ENCODE data around the gene FUT7. TPM values are rescaled to one million over a fixed set of nuclear protein-coding genes. Genes with fewer than 3 reads are reported as not detected.
A peak's percentile ranks its signal among the peaks of the same experiment; 100 is the strongest.

Gene FUT7
- total and polyA plus RNA-seq, 8 donors: 0.12 to 0.19 (median 0.18) TPM; not detected in 5

DNA sequence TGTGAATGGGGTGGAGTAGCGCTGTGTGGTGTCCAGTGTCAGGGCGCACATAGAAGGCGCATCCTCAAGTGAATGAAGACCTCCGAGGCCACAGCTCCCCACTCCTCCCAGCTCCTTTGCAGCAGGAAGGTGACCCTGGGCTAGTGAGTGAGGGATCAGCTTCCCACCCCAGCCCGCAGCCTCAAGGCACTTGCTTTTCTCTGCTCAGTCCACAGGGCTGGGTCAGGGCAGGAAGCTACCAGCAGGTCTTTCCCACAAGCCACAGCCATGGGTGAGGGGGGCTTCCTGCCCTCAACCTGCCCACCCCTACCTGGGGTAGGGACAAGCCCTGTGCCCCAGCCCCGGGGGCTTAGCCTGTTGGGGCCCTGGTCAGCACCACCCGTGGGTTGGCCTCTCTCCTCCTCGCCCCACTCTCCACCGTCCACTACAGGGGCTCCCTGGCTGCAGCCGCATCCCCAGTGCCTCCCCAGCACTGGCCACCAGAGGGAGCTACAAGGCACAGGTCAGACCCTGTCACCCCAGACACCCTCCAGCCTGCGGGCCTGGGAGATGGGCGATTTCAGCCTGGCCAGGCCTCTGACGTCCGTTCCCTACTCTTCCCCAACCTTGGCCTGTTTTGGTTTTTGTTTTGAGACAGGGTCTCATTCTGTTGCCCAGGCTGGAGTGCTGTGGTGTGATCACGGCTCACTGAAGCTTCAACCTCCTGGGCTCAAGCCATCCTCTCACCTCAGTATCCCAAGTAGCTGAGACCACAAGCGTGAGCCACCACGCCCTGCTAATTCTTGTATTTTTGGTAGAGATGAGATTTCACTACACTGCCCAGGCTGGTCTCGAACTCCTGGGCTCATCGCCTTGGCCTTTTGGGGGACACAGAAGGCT, 2.6 kb downstream of the FUT7 start:
- intact Hi-C loops (cut with DNase I): loop anchor here in 1 of 3 donors (10.0 kb wide), 1 partner anchor 74 kb away; the partner anchor contains the start of gene LCN12

DNA sequence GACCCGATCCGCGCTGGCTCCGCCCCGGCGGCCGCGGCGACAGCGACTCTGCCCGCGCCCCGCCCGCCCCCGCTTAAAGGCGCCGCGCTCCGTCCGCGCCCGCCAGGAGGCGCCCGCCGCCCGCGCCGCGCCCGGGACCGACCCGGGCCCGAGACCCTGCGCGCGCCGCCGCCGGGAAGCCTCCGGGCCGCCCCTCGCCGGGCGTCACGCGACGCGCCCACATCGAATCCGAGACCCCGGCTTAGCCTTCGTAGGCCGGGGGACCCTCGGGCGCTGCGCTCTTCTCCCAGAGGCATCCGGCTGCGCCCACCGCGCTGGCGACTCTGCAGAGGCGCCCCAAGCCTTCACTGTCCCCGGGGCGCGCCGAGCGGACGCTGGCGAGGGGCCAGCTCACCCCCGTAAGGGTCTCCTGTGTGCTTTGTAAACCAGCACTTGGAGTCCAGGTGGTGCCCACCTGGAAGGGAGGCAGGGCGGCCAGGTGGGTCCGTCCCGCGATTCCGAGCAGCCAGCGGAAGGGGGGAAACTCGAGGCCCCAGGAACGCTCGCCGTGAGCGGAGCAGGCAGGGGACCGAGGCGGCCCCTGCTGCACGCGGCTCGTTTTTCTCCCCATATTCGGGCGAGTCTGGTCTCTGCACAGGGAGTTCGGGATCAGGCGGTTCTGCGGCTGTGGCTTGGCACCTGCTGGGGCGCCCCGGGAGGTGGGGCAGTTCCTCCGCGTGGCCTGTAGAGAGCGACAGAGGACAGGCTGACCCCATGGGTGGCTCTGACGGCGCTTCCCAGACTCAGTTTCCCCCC, 3.4 kb downstream of the FUT7 start:
- Histone ChIP-seq H3K4me3 (peak overlapping the region; percentile 49 to 68 (median 58)), H3K36me3 (no peaks in the 10 kb centered on the region), H3K27me3 (no peaks in the 10 kb centered on the region), H3K27ac (peak overlapping the region; percentile 13 to 54 (median 30)), H3K4me1 (peaks cover 15 to 21% (median 17%) of the 10 kb centered on the region in 3 donors), H3K9me3 (no peaks in the 10 kb centered on the region)
- ATAC-seq: peak; percentile 68 to 77 (median 72)
- FAIRE-seq: no peak
- 0% methylated on average over 67 to 98 of the region's 98 CpGs for WGBS, 2 donors
- peak in 5 of 6 donors; percentile 59 to 90 (median 71) for DNase-seq
- intact Hi-C loops (cut with DNase I): loop anchor here in 1 of 3 donors (10.0 kb wide), 1 partner anchor 74 kb away; the partner anchor contains the start of gene LCN12
- TF ChIP-seq, protein P1, sequence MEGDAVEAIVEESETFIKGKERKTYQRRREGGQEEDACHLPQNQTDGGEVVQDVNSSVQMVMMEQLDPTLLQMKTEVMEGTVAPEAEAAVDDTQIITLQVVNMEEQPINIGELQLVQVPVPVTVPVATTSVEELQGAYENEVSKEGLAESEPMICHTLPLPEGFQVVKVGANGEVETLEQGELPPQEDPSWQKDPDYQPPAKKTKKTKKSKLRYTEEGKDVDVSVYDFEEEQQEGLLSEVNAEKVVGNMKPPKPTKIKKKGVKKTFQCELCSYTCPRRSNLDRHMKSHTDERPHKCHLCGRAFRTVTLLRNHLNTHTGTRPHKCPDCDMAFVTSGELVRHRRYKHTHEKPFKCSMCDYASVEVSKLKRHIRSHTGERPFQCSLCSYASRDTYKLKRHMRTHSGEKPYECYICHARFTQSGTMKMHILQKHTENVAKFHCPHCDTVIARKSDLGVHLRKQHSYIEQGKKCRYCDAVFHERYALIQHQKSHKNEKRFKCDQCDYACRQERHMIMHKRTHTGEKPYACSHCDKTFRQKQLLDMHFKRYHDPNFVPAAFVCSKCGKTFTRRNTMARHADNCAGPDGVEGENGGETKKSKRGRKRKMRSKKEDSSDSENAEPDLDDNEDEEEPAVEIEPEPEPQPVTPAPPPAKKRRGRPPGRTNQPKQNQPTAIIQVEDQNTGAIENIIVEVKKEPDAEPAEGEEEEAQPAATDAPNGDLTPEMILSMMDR (IDR thresholded peaks at IDR 0.05): peak in 2 of 4 donors; percentile 9 to 27

More for the DNA sequence above, 2.6 kb downstream of the FUT7 start:
- peak in 5 of 6 donors; percentile 66 to 92 (median 79) for DNase-seq
- no peaks in the 10 kb centered on the region for H3K36me3 ChIP-seq
- FAIRE-seq: no peak
- 24 to 30% methylated on average over 19 of the region's 19 CpGs for WGBS, 2 donors
- no peak overlapping the region for H3K27ac ChIP-seq
- peak overlapping the region in 3 of 4 donors; percentile 49 to 68 (median 64) for H3K4me3 ChIP-seq
- ATAC-seq: peak; percentile 59 to 76 (median 70)
- peaks cover 15 to 21% (median 17%) of the 10 kb centered on the region in 3 donors for H3K4me1 ChIP-seq
- no peaks in the 10 kb centered on the region for H3K9me3 ChIP-seq
- TF ChIP-seq, protein P1 (IDR thresholded peaks at IDR 0.05): peak; percentile 78 to 91 (median 88)
- H3K27me3 ChIP-seq: no peaks in the 10 kb centered on the region

DNA sequence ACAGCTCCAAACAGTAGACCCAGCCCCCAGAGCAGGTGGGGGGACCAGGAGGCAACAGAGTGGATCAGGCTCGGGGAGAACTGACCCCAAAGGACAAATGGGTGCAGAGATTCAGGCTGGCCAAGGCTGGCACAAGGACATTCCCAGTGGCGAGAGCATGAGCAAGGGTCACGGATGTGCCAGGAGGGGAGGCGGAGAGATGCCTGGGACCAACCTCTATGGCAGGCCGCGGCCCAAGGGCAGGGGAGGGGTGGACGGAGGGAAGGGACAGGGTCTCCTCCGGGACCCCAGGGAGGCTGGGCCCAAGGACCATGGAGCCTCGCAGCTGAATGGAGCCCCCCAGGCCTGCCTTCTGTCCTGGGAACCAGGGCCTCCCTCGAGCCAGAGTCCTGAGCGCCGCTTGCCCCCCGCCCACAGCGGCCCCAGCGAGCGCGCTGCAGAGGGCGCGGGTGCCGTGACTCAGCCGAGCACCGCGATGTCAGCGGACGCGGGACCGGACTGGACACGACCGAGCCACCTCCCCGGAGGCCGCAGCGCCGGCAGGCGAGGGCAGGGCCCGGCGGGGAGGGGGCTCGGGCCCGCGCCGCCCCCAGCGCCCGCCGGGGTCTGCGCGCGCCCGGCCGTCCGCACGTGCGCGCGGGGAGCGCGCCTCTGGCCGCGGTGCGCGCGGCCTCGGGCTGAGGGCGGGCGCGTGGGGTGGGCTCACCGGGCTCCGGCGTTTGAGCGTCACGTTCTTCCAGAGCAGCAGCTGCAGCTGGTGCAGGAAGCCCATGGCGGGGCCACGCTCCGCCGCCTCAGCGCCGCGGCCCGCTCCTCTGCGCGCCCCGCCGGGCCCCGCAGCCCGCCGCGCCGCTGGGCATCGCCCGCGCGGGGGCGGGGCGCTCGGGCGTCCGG, 4.3 kb downstream of the FUT7 start, which contains the start of gene ABCA2:
TSS of gene ABCA2 (minus strand) at position 869 of the 894 bp plus-strand sequence. CDS start at position 772, 97 bp downstream.
- FAIRE-seq (no peak), DNase-seq (no peak), ATAC-seq (no peak)
- H3K4me1 ChIP-seq: peaks cover 15 to 21% (median 17%) of the 10 kb centered on the region in 3 donors
- H3K27me3 ChIP-seq: no peaks in the 10 kb centered on the region
- no peaks in the 10 kb centered on the region for H3K36me3 ChIP-seq
- peak within 1 kb of the TSS; percentile 49 to 68 (median 58) for H3K4me3 ChIP-seq
- TF ChIP-seq, protein P1 (IDR thresholded peaks at IDR 0.05): no peak
- peak within 1 kb of the TSS; percentile 13 to 54 (median 30) for H3K27ac ChIP-seq
- no peaks in the 10 kb centered on the region for H3K9me3 ChIP-seq
- WGBS, 2 donors: 3% methylated on average over 48 to 95 of the region's 95 CpGs
- intact Hi-C loops (cut with DNase I): loop anchor here in 1 of 3 donors (10.0 kb wide), 1 partner anchor 73 kb away; the partner anchor contains the start of gene LCN12

DNA sequence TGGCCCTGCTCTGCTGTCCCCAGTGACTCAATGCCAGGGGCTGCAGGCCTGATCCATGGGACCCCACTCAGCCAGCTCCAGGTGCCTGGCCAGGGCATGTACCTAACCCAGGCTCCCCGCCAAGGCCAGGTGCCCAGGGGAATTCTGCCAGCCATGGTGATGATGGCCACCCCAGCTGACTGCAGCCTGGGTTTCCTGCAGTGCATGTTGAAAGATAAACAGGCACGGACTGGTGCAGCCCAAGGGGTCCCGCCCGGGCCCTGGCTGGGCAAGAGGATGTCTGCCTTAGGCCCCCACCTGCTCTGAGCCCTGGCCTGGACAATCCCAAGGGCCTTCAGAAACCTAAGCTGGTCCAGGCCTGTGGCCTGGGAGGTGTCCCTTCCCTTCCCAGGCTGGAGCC, 5.1 kb downstream of the FUT7 start:
- ATAC-seq (peak; percentile 27 to 63 (median 46)), DNase-seq (peak; percentile 73 to 92 (median 80)), FAIRE-seq (no peak)
- Histone ChIP-seq H3K27me3 (no peaks in the 10 kb centered on the region), H3K36me3 (no peaks in the 10 kb centered on the region), H3K4me3 (peak overlapping the region in 2 of 4 donors; percentile 54 to 64), H3K9me3 (no peaks in the 10 kb centered on the region), H3K27ac (peak overlapping the region in 2 of 4 donors; percentile 17 to 28), H3K4me1 (peaks cover 15 to 21% (median 17%) of the 10 kb centered on the region in 3 donors)
- WGBS, 2 donors: 20 to 24% methylated on average over 4 of the region's 4 CpGs
- intact Hi-C loops (cut with DNase I): loop anchor here in 1 of 3 donors (10.0 kb wide), 1 partner anchor 72 kb away; the partner anchor contains the start of gene LCN12
- TF ChIP-seq, protein P1 (IDR thresholded peaks at IDR 0.05): no peak

Data from pancreas (tissue), 10 donors.